SK-N-SH (cell line): ENCODE measurements around the gene CKS1B. TPM values are rescaled to one million over a fixed set of nuclear protein-coding genes. Genes with fewer than 3 reads are reported as not detected.

ENCODE experiments used
- CTCF ChIA-PET: fragments of 300-600, 350-600 bp; formaldehyde crosslinking; extraction: SDS; loops from one replicate; lab custom pipeline; 2021; lab: Yijun Ruan, JAX
- POLR2A ChIA-PET: fragments of 350-600 bp; sonication (Branson Sonifier 250); formaldehyde crosslinking; extraction: SDS; loops from one replicate; lab custom pipeline; 2020; ENCODE audit warnings: antibody characterized with exemption, inconsistent platforms; lab: Yijun Ruan, JAX
- DNase-seq: peaks from one replicate; pipeline ENCODE4 v3.0.0; 2012
- H2AFZ ChIP-seq: fragments of 200-600 bp; sonication (generic); 2 replicates; pipeline ENCODE4 v1.8.1; 2016; ENCODE audit warnings: antibody characterized with exemption, mild to moderate bottlenecking, low read depth
- H3F3A ChIP-seq: fragments of 200-600 bp; sonication (generic); replicated peaks from 2 replicates; pipeline ENCODE3; 2016; ENCODE audit warnings: antibody characterized with exemption, mild to moderate bottlenecking; ENCODE audit not compliant: insufficient read depth
- H3K27ac ChIP-seq, 2 experiments: fragments of 200-500 bp in 1 of 2; fragments of 200-600 bp in 1 of 2; sonication (Bioruptor generic) in 1 of 2; sonication (generic), shearing (Covaris generic) in 1 of 2; 2 replicates each; pipeline versions ENCODE4 v1.5.1 to v1.6.1; 2014 to 2016; ENCODE audit warnings: low read depth in 2 of 2, inconsistent platforms in 1 of 2, low read length in 1 of 2, mild to moderate bottlenecking in 1 of 2, mixed read lengths in 1 of 2
- H3K27me3 ChIP-seq: fragments of 200-600 bp; sonication (generic), shearing (Covaris generic); 2 replicates; pipeline ENCODE4 v1.6.1; 2016; ENCODE audit warnings: mixed run types; ENCODE audit not compliant: insufficient read depth
- H3K36me3 ChIP-seq, 2 experiments: fragments of 200-500 bp in 1 of 2; fragments of 200-600 bp in 1 of 2; sonication (Bioruptor generic) in 1 of 2; sonication (generic) in 1 of 2; replicated peaks in 1 of 2; 2 replicates each; pipeline versions ENCODE3 to v1.5.1; 2014 to 2016; ENCODE audit warnings: low read length in 1 of 2, mild to moderate bottlenecking in 1 of 2; ENCODE audit not compliant: insufficient read depth in 2 of 2, control insufficient read depth in 1 of 2
- H3K4me1 ChIP-seq, 2 experiments: fragments of 200-500 bp in 1 of 2; fragments of 200-600 bp in 1 of 2; sonication (Bioruptor generic) in 1 of 2; sonication (generic), shearing (Covaris generic) in 1 of 2; 2 replicates each; pipeline versions ENCODE4 v1.5.1 to v1.6.1; 2014 to 2016; ENCODE audit warnings: low read depth in 1 of 2, low read length in 1 of 2, mixed run types in 1 of 2; ENCODE audit not compliant: insufficient read depth in 2 of 2, control insufficient read depth in 1 of 2
- H3K4me2 ChIP-seq: fragments of 200-600 bp; sonication (generic), shearing (Covaris generic); 2 replicates; pipeline ENCODE4 v1.6.1; 2017; ENCODE audit warnings: mixed run types
- H3K4me3 ChIP-seq, 2 experiments: fragments of 200-500 bp in 1 of 2; fragments of 200-600 bp in 1 of 2; sonication (Bioruptor generic) in 1 of 2; sonication (generic), shearing (Covaris generic) in 1 of 2; 2 replicates each; pipeline versions ENCODE4 v1.5.1 to v1.8.1; 2014 to 2016; ENCODE audit warnings: low read depth in 2 of 2, inconsistent platforms in 1 of 2, low read length in 1 of 2, mild to moderate bottlenecking in 1 of 2, mixed read lengths in 1 of 2, moderate library complexity in 1 of 2
- H3K79me2 ChIP-seq: fragments of 200-600 bp; sonication (generic); 2 replicates; pipeline ENCODE4 v1.8.1; 2017; ENCODE audit warnings: mild to moderate bottlenecking; ENCODE audit not compliant: insufficient read depth
- H3K9ac ChIP-seq: fragments of 200-600 bp; sonication (generic); 2 replicates; pipeline ENCODE4 v1.6.1; 2017; ENCODE audit warnings: mixed run types
- H3K9me2 ChIP-seq: fragments of 200-600 bp; sonication (generic); 2 replicates; pipeline ENCODE4 v1.6.1; 2017; ENCODE audit warnings: mixed run types
- H3K9me3 ChIP-seq: fragments of 200-600 bp; sonication (generic); 2 replicates; pipeline ENCODE4 v1.6.1; 2017; ENCODE audit warnings: mixed run types, mild to moderate bottlenecking, moderate library complexity
- H4K20me1 ChIP-seq: fragments of 200-600 bp; sonication (generic); 2 replicates; pipeline ENCODE4 v1.6.1; 2017; ENCODE audit warnings: mild to moderate bottlenecking, mixed run types; ENCODE audit not compliant: insufficient read depth
- CHD2 ChIP-seq: fragments of 150-350 bp; IDR thresholded peaks from 2 replicates; pipeline ENCODE4 v1.6.1; 2018; ENCODE audit warnings: low read length; ENCODE audit not compliant: partially characterized antibody
- ELF1 ChIP-seq: IDR thresholded peaks from 2 replicates; pipeline ENCODE4 v1.4.0; 2012
- EP300 ChIP-seq, 2 experiments: IDR thresholded peaks; 2 replicates each; pipeline versions ENCODE4 v1.4.0 to v1.6.1; 2012; ENCODE audit warnings: borderline replicate concordance in 1 of 2, low read depth in 1 of 2, low read length in 1 of 2
- EZH2phosphoT487 ChIP-seq: fragments of 200-600 bp; sonication (generic); IDR thresholded peaks from 2 replicates; pipeline ENCODE4 v1.6.1; 2017; ENCODE audit warnings: low read depth, mixed run types, mild to moderate bottlenecking, antibody characterized with exemption, moderate library complexity, borderline replicate concordance
- FOXM1 ChIP-seq: IDR thresholded peaks from 2 replicates; pipeline ENCODE4 v1.4.0; 2012; ENCODE audit warnings: low read depth, mild to moderate bottlenecking
- GATA2 ChIP-seq: sonication (generic); formaldehyde crosslinking; IDR thresholded peaks from 2 replicates; pipeline ENCODE4 v1.5.0; 2020; ENCODE audit warnings: mild to moderate bottlenecking, missing genetic modification reagents
- IRF3 ChIP-seq: fragments of 150-350 bp; IDR thresholded peaks from 2 replicates; pipeline ENCODE4 v1.6.1; 2016; ENCODE audit warnings: mild to moderate bottlenecking, low read depth, low read length
- JUND ChIP-seq: IDR thresholded peaks from 2 replicates; pipeline ENCODE4 v1.4.0; 2012
- MXI1 ChIP-seq: IDR thresholded peaks from 2 replicates; pipeline ENCODE4 v1.6.1; 2012; ENCODE audit warnings: mild to moderate bottlenecking, low read depth, low read length, improper control_type of control experiment
- NRF1 ChIP-seq: IDR thresholded peaks from 2 replicates; pipeline ENCODE4 v1.6.1; 2012; ENCODE audit warnings: low read depth, mild to moderate bottlenecking, low read length
- RCOR1 ChIP-seq: fragments of 150-350 bp; IDR thresholded peaks from 2 replicates; pipeline ENCODE4 v1.6.1; 2017; ENCODE audit warnings: antibody characterized with exemption, low read length
- RFX5 ChIP-seq: IDR thresholded peaks from 2 replicates; pipeline ENCODE4 v1.6.1; 2012; ENCODE audit warnings: mild to moderate bottlenecking, improper control_type of control experiment, low read length
- RXRA ChIP-seq: IDR thresholded peaks from 2 replicates; pipeline ENCODE4 v1.4.0; 2012; ENCODE audit warnings: low read depth, mild to moderate bottlenecking, borderline replicate concordance
- SMC3 ChIP-seq: IDR thresholded peaks from 2 replicates; pipeline ENCODE4 v1.6.1; 2012; ENCODE audit warnings: low read depth, low read length, improper control_type of control experiment
- TAF1 ChIP-seq: IDR thresholded peaks from 2 replicates; pipeline ENCODE4 v1.6.1; 2012; ENCODE audit warnings: low read depth, mild to moderate bottlenecking, low read length, moderate library complexity, borderline replicate concordance
- TCF12 ChIP-seq: IDR thresholded peaks from 2 replicates; pipeline ENCODE4 v1.4.0; 2012
- TEAD4 ChIP-seq: IDR thresholded peaks from 2 replicates; pipeline ENCODE4 v1.4.0; 2012; ENCODE audit warnings: mild to moderate bottlenecking, borderline replicate concordance; ENCODE audit not compliant: insufficient read depth
- WGBS: methylation state at CpG from one replicate; pipeline ENCODE4 v1.1.6; 2017; ENCODE audit warnings: low lambda C conversion rate; 5-methylcytosine and 5-hydroxymethylcytosine counted together
- polyA plus RNA-seq, 3 experiments: library from polyadenylated mRNA; depleted of rRNA; stranded (reverse); fragments of >200 nt; gene quantifications; 2 replicates each; pipeline ENCODE4 v1.2.3, GENCODE V29; 2012
- TF ChIP-seq, protein P1 (sequence below): fragments of 200-600 bp; sonication (generic); IDR thresholded peaks from 2 replicates; pipeline ENCODE4 v1.6.1; 2017; ENCODE audit warnings: antibody characterized with exemption, mild to moderate bottlenecking, moderate library complexity
- TF ChIP-seq, protein P2 (sequence below): IDR thresholded peaks from 2 replicates; pipeline ENCODE4 v1.4.0; 2012; ENCODE audit warnings: low read depth, borderline replicate concordance
- TF ChIP-seq, protein P3 (sequence below): fragments of 150-350 bp; IDR thresholded peaks from 2 replicates; pipeline ENCODE4 v1.6.1; 2017; ENCODE audit warnings: antibody characterized with exemption, low read length, low read depth, borderline replicate concordance

CKS1B gene
- polyA plus RNA-seq, 1 of the 3 experiments (the other 2 are of a cell fraction): 308 TPM

DNA sequence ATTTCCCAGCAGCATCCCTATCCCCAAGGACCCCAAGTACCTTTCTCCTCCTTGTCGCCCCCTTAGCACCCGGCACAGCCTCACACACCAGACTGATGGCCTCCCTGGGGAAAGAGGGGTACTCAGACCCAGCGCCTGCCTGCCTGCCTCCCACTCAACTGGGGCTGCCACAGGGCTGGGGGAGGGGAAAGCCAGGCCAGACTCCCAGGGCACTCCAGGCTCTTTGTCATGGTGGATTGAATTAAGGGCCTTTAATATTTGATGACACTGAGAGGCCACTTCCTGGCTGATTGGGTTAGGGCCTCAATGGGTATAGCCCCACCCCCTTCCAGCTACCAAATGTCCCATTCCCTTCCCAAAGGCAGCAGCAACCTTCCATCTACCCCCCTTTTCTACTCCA is 5.8 kb upstream of the CKS1B start:
- ChIA-PET CTCF (interaction anchor here (1.7 to 37.5 kb wide), 3 partner anchors 8 to 82 kb away, joined by 4 to 640 read pairs (median 36); partner anchors contain the start of genes ADAM15, LENEP, PYGO2 and ZBTB7B), POLR2A (interaction anchor here (1.2 to 3.7 kb wide), 5 partner anchors 11 to 96 kb away, joined by 3 to 25 read pairs (median 15); partner anchors contain the start of gene PBXIP1)
- TF ChIP-seq MXI1 (peak; percentile 65), RCOR1 (peak; percentile 38; the same call in 1 of the 2 replicates), EP300 (IDR thresholded peaks at IDR 0.05; ENCODE audit: borderline replicate concordance in 1 of 2, low read depth in 1 of 2, low read length in 1 of 2) (peak in 1 of 2 experiments; percentile 67; a peak in 2 of 4 replicates), RFX5 (no peak), SMC3 (peak; percentile 10; the same call in 1 of the 2 replicates), RXRA (no peak), CHD2 (peak; percentile 79), TAF1 (no peak), FOXM1 (no peak), JUND (no peak), IRF3 (no peak)
- Histone ChIP-seq H2AFZ (no peak overlapping the region), H3K4me1 (peaks cover 18 to 61% of the 10 kb centered on the region in 2 experiments), H4K20me1 (peaks cover 27% of the 10 kb centered on the region), H3K9ac (peak overlapping the region; percentile 88), H3K4me2 (peak overlapping the region; percentile 98), H3K36me3 (peaks cover 31 to 36% of the 10 kb centered on the region in 2 experiments), H3K4me3 (peak overlapping the region; percentile 77 to 90), H3K27me3 (no peaks in the 10 kb centered on the region), H3K9me2 (no peaks in the 10 kb centered on the region), H3K79me2 (peaks cover 74% of the 10 kb centered on the region), H3K27ac (peak overlapping the region; percentile 97 to 99; a peak in 3 of 4 replicates), H3K9me3 (no peaks in the 10 kb centered on the region), H3F3A (peaks cover 46% of the 10 kb centered on the region)
- whole genome bisulfite sequencing: 59% methylated on average over 3 of the region's 3 CpGs
- peak; percentile 69 for DNase-seq

- DNase-seq: no peak
- Histone ChIP-seq H3K4me2 (peak overlapping the region; percentile 98), H3K27ac (peak overlapping the region; percentile 97 to 99; a peak in 3 of 4 replicates), H3K27me3 (no peaks in the 10 kb centered on the region), H4K20me1 (peaks cover 27% of the 10 kb centered on the region), H3K79me2 (peaks cover 70% of the 10 kb centered on the region), H3K36me3 (peaks cover 30 to 32% of the 10 kb centered on the region in 2 experiments), H3K4me3 (peak overlapping the region; percentile 77 to 90), H3F3A (peaks cover 44% of the 10 kb centered on the region), H2AFZ (no peak overlapping the region), H3K9ac (peak overlapping the region; percentile 88), H3K9me3 (no peaks in the 10 kb centered on the region), H3K9me2 (no peaks in the 10 kb centered on the region), H3K4me1 (peaks cover 18 to 60% of the 10 kb centered on the region in 2 experiments)
- ChIA-PET CTCF (interaction anchor here (1.7 to 37.5 kb wide), 4 partner anchors 8 to 116 kb away, joined by 4 to 640 read pairs (median 22); partner anchors contain the start of genes ADAM15, LENEP, PYGO2 and ZBTB7B), POLR2A (interaction anchor here (0.6 to 3.7 kb wide), 8 partner anchors 8 to 96 kb away, joined by 3 to 25 read pairs (median 10); partner anchors contain the start of genes LENEP, PBXIP1 and PYGO2)
- 20% methylated on average over 5 of the region's 5 CpGs for WGBS
- TF ChIP-seq NRF1 (no peak), IRF3 (no peak), TEAD4 (no peak), GATA2 (CRISPR knock-in tag) (no peak), TCF12 (no peak), ELF1 (no peak), EZH2phosphoT487 (no peak)
- TF ChIP-seq, protein P1, sequence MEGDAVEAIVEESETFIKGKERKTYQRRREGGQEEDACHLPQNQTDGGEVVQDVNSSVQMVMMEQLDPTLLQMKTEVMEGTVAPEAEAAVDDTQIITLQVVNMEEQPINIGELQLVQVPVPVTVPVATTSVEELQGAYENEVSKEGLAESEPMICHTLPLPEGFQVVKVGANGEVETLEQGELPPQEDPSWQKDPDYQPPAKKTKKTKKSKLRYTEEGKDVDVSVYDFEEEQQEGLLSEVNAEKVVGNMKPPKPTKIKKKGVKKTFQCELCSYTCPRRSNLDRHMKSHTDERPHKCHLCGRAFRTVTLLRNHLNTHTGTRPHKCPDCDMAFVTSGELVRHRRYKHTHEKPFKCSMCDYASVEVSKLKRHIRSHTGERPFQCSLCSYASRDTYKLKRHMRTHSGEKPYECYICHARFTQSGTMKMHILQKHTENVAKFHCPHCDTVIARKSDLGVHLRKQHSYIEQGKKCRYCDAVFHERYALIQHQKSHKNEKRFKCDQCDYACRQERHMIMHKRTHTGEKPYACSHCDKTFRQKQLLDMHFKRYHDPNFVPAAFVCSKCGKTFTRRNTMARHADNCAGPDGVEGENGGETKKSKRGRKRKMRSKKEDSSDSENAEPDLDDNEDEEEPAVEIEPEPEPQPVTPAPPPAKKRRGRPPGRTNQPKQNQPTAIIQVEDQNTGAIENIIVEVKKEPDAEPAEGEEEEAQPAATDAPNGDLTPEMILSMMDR: no peak
- TF ChIP-seq, protein P2, sequence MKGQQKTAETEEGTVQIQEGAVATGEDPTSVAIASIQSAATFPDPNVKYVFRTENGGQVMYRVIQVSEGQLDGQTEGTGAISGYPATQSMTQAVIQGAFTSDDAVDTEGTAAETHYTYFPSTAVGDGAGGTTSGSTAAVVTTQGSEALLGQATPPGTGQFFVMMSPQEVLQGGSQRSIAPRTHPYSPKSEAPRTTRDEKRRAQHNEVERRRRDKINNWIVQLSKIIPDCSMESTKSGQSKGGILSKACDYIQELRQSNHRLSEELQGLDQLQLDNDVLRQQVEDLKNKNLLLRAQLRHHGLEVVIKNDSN: no peak
- TF ChIP-seq, protein P3, sequence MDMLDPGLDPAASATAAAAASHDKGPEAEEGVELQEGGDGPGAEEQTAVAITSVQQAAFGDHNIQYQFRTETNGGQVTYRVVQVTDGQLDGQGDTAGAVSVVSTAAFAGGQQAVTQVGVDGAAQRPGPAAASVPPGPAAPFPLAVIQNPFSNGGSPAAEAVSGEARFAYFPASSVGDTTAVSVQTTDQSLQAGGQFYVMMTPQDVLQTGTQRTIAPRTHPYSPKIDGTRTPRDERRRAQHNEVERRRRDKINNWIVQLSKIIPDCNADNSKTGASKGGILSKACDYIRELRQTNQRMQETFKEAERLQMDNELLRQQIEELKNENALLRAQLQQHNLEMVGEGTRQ: no peak
These were observed 5.2 kb upstream of the CKS1B start for GRCh38 chr1:154969246-154969645.
